Measurements from ENCODE around the gene SLC11A2.

The SLC11A2 gene

DNA sequence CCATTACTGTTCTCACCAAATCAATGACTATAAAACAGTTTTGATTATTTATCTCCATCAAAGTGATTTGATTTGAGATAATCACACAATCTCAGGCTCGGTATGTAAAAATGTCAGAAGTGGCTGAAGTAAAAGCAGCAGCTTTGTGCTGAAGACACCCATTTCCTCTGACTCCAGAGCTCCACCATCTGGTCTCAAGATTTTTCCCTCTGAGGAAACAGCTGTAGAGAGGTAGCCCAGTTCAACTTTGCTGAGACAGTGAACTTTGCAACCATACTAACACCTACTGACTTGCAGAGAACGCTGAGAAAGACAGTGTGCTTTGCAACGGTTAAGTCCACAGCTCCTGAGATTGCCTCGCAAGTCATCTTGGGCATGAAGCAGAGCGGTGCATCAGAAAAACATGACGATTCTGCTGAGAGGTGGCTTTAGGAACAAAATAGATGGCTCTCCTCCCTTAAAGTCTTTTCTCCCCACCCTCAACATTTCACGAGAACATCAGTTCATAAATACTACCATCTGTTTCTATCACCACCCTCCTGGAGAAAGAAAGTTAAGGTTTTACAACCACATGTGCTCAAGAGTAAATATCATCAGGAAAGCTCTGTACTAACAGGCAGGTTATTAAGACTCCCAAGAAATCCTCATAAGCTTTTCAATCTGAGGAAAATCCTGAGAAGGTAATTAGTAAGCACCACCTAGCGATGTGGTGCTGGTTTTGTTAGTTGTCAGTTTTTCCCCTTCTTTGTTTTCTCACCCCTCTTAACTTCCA lies 39.0 kb downstream of the SLC11A2 start:
- Histone ChIP-seq H2AFZ (ENCODE audit: low read length) (no peak overlapping the region), H3K79me2 (ENCODE audit: insufficient read depth, low read length) (no peaks in the 10 kb centered on the region), H3K9me3 (ENCODE audit: low read length) (no peaks in the 10 kb centered on the region), H3K27ac (ENCODE audit: low read depth, low read length, poor library complexity, severe bottlenecking) (peak overlapping the region; percentile 2), H3K4me1 (ENCODE audit: insufficient read depth, low read length, severe bottlenecking) (peaks cover 8% of the 10 kb centered on the region), H3K9me2 (ENCODE audit: low read depth, low read length) (no peaks in the 10 kb centered on the region), H3K9ac (ENCODE audit: low read length) (no peak overlapping the region), H3K27me3 (ENCODE audit: insufficient read depth, low read length) (no peaks in the 10 kb centered on the region), H4K20me1 (ENCODE audit: insufficient read depth, low read length) (no peaks in the 10 kb centered on the region), H3K4me2 (ENCODE audit: low read length) (no peak overlapping the region), H3K4me3 (ENCODE audit: low read depth, low read length, poor library complexity, severe bottlenecking) (no peak overlapping the region), H3K36me3 (ENCODE audit: insufficient read depth, low read length) (peaks cover 39% of the 10 kb centered on the region; the same call in 1 of the 2 replicates), H3F3A (ENCODE audit: insufficient read depth, low read length) (no peaks in the 10 kb centered on the region)
- TF ChIP-seq, protein P1, sequence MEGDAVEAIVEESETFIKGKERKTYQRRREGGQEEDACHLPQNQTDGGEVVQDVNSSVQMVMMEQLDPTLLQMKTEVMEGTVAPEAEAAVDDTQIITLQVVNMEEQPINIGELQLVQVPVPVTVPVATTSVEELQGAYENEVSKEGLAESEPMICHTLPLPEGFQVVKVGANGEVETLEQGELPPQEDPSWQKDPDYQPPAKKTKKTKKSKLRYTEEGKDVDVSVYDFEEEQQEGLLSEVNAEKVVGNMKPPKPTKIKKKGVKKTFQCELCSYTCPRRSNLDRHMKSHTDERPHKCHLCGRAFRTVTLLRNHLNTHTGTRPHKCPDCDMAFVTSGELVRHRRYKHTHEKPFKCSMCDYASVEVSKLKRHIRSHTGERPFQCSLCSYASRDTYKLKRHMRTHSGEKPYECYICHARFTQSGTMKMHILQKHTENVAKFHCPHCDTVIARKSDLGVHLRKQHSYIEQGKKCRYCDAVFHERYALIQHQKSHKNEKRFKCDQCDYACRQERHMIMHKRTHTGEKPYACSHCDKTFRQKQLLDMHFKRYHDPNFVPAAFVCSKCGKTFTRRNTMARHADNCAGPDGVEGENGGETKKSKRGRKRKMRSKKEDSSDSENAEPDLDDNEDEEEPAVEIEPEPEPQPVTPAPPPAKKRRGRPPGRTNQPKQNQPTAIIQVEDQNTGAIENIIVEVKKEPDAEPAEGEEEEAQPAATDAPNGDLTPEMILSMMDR (IDR thresholded peaks at IDR 0.05; ENCODE audit: low read length) = peak; percentile 77
- no peak for TF ChIP-seq EZH2 (IDR thresholded peaks at IDR 0.05; ENCODE audit: borderline replicate concordance, low read length)

DNA sequence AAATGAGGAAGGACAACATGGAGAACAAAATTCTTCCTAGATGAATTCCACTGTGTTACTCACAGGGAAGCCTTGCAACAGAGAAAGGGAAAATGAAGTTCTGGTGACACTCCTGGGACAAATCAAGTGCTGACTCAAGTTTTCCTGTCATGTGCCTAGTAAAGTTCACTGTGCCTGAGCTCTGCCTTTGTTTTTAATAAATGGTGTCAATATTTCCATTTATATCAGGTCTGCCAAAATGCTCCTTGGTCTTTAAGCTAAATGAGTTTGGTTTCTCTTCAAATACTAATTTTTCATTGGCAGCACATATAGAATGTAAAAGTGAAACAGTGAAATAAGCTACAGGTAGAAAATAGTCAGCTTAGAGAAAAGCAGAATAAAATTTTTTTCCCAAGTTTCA lies 40.9 kb downstream of the SLC11A2 start:
- Histone ChIP-seq H3K9me3 (ENCODE audit: low read length) (no peaks in the 10 kb centered on the region), H3K4me3 (ENCODE audit: low read depth, low read length, poor library complexity, severe bottlenecking) (no peak overlapping the region), H2AFZ (ENCODE audit: low read length) (no peak overlapping the region), H3F3A (ENCODE audit: insufficient read depth, low read length) (no peaks in the 10 kb centered on the region), H3K9me2 (ENCODE audit: low read depth, low read length) (no peaks in the 10 kb centered on the region), H3K4me2 (ENCODE audit: low read length) (no peak overlapping the region), H3K27me3 (ENCODE audit: insufficient read depth, low read length) (no peaks in the 10 kb centered on the region), H3K27ac (ENCODE audit: low read depth, low read length, poor library complexity, severe bottlenecking) (no peak overlapping the region), H3K4me1 (ENCODE audit: insufficient read depth, low read length, severe bottlenecking) (peaks cover 8% of the 10 kb centered on the region), H3K9ac (ENCODE audit: low read length) (no peak overlapping the region), H3K36me3 (ENCODE audit: insufficient read depth, low read length) (peaks cover 20% of the 10 kb centered on the region; the same call in 1 of the 2 replicates), H3K79me2 (ENCODE audit: insufficient read depth, low read length) (no peaks in the 10 kb centered on the region), H4K20me1 (ENCODE audit: insufficient read depth, low read length) (no peaks in the 10 kb centered on the region)
- TF ChIP-seq, protein P1 (IDR thresholded peaks at IDR 0.05; ENCODE audit: low read length) = no peak
- TF ChIP-seq EZH2 (IDR thresholded peaks at IDR 0.05; ENCODE audit: borderline replicate concordance, low read length) = no peak

DNA sequence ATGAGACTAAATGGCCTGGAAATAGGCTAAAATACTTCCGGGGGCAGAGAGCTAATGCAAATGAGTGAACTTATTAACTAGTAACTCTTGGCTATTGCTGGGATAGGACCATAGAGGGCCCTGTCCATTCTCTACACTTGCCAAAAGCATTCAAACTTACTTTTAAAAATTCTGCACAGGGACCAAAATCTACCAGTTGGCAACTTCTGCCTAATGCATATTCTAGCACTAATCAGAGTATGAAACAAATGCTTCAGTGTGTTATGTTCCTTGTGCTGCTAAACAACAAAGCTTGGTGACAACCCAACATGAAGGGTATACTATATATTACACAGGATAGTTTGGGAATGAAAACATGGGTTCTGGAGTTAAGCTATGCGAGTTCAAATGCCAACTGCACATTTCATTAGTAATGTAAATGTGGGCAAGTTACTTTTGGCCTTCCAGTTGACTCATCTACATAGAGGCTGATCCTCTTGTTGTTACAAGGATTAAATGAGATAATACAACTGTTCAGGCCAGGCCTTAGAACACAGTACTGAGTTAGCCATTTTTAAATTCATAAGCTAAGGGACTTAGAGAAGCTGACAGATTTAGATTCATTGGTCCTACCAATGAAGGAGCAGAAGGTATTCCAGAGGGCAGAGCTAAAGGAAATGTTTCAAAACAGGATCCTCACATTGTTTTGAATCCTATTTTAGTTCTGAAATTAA lies 41.4 kb downstream of the SLC11A2 start:
- Histone ChIP-seq H3K36me3 (ENCODE audit: insufficient read depth, low read length) (peaks cover 16% of the 10 kb centered on the region; the same call in 1 of the 2 replicates), H4K20me1 (ENCODE audit: insufficient read depth, low read length) (no peaks in the 10 kb centered on the region), H3K9me2 (ENCODE audit: low read depth, low read length) (no peaks in the 10 kb centered on the region), H3K9me3 (ENCODE audit: low read length) (no peaks in the 10 kb centered on the region), H3K27ac (ENCODE audit: low read depth, low read length, poor library complexity, severe bottlenecking) (no peak overlapping the region), H3K79me2 (ENCODE audit: insufficient read depth, low read length) (no peaks in the 10 kb centered on the region), H3K4me2 (ENCODE audit: low read length) (no peak overlapping the region), H3K4me3 (ENCODE audit: low read depth, low read length, poor library complexity, severe bottlenecking) (no peak overlapping the region), H3K27me3 (ENCODE audit: insufficient read depth, low read length) (no peaks in the 10 kb centered on the region), H3F3A (ENCODE audit: insufficient read depth, low read length) (no peaks in the 10 kb centered on the region), H2AFZ (ENCODE audit: low read length) (no peak overlapping the region), H3K4me1 (ENCODE audit: insufficient read depth, low read length, severe bottlenecking) (peaks cover 10% of the 10 kb centered on the region), H3K9ac (ENCODE audit: low read length) (no peak overlapping the region)
- TF ChIP-seq, protein P1 (IDR thresholded peaks at IDR 0.05; ENCODE audit: low read length) = no peak
- TF ChIP-seq EZH2 (IDR thresholded peaks at IDR 0.05; ENCODE audit: borderline replicate concordance, low read length) = no peak
